Muscle layer of colon (tissue), 2 donors: ENCODE results near the gene PRRT2.
"Not testable (repeated sequence)": the region's sequence is repeated elsewhere in the genome, so short reads cannot be mapped to it uniquely, and the experiment has no call there.

ENCODE experiments used
- H3K27ac ChIP-seq: one replicate; pipeline ENCODE4 v1.7.0; 2013; ENCODE audit warnings: low read depth, mild to moderate bottlenecking, low read length, moderate library complexity
- H3K27me3 ChIP-seq, 2 donors: one replicate each; pipeline ENCODE4 v1.7.0; 2013; ENCODE audit warnings: low read length in 2 of 2, mild to moderate bottlenecking in 2 of 2; ENCODE audit not compliant: insufficient read depth in 2 of 2, control insufficient read depth in 1 of 2
- H3K36me3 ChIP-seq: one replicate; pipeline ENCODE4 v1.7.0; 2013; ENCODE audit warnings: mild to moderate bottlenecking, low read length; ENCODE audit not compliant: insufficient read depth
- H3K4me1 ChIP-seq: one replicate; pipeline ENCODE4 v1.7.0; 2013; ENCODE audit warnings: mild to moderate bottlenecking, low read length; ENCODE audit not compliant: insufficient read depth
- H3K4me3 ChIP-seq, 2 donors: one replicate each; pipeline ENCODE4 v1.7.0; 2013; ENCODE audit warnings: low read length in 2 of 2, low read depth in 1 of 2, mild to moderate bottlenecking in 1 of 2, moderate library complexity in 1 of 2
- H3K9ac ChIP-seq: one replicate; pipeline ENCODE4 v1.7.0; 2013; ENCODE audit warnings: low read length
- H3K9me3 ChIP-seq: one replicate; pipeline ENCODE4 v1.7.0; 2013; ENCODE audit warnings: mild to moderate bottlenecking, low read length
- donor health status: abdominal sarcoma.
- donor health status: Adenocarcinoma of cecum.

Gene PRRT2

DNA sequence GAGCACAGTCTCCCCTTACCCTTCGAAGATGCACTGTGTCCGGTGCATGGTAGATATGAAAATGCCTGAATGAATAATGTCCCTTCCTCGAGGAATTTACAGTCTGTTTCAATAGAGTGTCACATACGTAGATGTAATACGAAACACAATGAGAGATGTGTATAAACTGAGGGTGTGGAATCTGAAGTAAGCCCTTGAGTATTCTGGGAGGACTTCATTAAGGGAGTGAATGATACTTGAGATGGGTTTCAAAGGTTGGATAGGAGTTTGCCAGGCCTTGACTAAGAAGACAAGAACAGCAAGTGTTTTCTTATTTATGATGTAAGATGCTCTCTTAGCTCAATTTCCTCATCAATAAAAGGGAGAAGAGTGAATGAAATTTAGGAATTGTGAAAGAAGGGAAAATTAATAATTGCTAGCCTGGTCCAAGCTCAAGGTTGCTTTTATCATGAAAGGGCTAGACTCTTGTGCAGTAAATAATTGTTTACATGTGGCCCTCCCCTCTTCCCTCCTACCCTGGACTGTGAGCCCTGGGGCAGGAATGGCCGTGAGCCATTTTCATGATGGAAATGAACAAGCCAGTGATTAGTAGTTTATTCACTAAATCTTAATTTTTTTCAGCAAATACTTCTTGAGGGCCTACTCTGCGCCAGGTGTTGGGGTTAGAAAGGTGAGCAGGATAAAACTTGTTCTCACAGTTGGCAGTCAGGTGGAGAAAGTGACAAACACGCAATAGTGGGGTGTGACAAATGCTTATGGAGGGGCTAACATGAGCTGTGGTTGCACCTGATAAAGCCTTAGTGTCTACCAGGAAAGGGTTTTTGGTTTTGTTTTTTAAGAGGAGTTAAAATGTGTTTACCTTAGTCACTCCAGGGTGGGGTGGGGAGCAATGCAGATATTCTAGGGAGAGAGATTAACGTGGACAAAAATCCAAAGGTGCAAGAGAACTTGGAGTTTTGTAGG is 19.9 kb upstream of the PRRT2 start:
- Histone ChIP-seq H3K9ac (peak overlapping the region; percentile 50), H3K4me3 (peak overlapping the region in 1 of 2 donors; percentile 93), H3K27ac (no peak overlapping the region), H3K36me3 (peaks cover 6% of the 10 kb centered on the region), H3K27me3 (no peaks in the 10 kb centered on the region), H3K9me3 (no peaks in the 10 kb centered on the region), H3K4me1 (peaks cover 9% of the 10 kb centered on the region)

DNA sequence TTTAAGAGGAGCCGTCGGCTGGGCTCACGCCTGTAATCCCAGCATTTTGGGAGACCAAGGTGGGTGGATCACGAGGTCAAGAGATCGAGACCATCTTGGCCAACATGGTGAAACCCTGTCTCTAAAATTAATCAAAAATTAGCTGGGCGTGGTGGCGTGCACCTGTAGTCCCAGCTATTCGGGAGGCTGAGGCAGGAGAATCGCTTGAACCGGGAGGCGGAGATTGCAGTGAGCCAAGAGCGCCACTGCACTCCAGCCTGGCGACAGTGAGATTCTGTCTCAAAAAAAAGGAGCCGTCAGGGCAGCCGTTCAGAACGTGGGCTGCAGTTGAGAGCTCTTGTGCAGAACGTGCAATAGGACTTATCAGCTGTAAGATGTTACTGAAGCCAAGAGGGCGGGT is 18.8 kb upstream of the PRRT2 start:
- H3K4me3 ChIP-seq, H3K9me3 ChIP-seq, H3K27me3 ChIP-seq, H3K4me1 ChIP-seq, H3K27ac ChIP-seq, H3K9ac ChIP-seq: not testable (repeated sequence)
- peaks cover 15% of the 10 kb centered on the region for H3K36me3 ChIP-seq

DNA sequence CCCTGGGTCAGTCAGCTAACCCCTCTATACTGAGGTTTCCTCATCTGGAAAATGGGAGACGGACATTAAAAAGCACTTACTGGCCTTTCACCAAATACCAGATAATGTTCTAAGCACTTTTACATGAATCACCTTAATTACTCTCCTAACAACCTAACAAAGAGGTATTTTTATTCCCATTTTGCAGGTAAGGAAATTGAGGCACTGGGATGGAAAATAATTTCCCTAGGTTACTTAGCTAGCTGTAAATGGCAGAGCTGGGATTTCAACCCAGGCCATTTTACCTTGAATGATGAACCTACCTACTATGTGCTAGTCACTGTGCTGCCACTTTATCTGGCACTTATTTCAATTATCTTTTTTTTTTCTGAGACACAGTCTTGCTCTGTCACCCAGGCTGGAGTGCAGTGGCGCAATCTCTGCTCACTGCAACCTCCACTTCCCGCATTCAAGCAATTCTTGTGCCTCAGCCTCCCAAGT is 17.7 kb upstream of the PRRT2 start:
- no peak overlapping the region for H3K9ac ChIP-seq
- no peak overlapping the region for H3K4me3 ChIP-seq
- H3K36me3 ChIP-seq, result peaks cover 26% of the 10 kb centered on the region
- peaks cover 9% of the 10 kb centered on the region for H3K4me1 ChIP-seq
- no peaks in the 10 kb centered on the region for H3K27me3 ChIP-seq
- no peaks in the 10 kb centered on the region for H3K9me3 ChIP-seq
- H3K27ac ChIP-seq, result no peak overlapping the region

DNA sequence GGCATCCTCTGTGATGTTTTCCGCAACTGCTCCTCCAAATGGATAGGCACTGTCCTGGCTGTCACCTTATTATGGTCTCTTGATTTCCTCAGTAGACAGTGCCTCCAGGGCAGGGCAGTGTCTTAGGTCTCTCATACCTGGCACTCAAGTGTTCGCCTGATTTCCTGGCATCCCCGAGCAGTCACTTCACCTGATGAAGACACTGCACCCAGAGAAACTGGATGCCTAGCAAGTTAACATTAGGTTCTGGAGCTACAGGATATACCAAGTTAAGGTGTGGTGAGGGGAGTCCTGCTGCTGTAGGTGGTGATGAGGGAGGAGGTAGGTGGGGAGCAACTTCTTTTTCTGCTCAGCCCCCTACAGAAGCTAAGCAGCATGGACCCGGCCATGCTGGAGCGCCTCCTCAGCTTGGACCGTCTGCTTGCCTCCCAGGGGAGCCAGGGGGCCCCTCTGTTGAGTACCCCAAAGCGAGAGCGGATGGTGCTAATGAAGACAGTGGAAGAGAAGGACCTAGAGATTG is 9.5 kb upstream of the PRRT2 start:
- Histone ChIP-seq H3K4me3 (no peak overlapping the region), H3K27ac (no peak overlapping the region), H3K9me3 (no peaks in the 10 kb centered on the region), H3K27me3 (no peaks in the 10 kb centered on the region), H3K36me3 (peaks cover 24% of the 10 kb centered on the region), H3K4me1 (peaks cover 9% of the 10 kb centered on the region), H3K9ac (no peak overlapping the region)

DNA sequence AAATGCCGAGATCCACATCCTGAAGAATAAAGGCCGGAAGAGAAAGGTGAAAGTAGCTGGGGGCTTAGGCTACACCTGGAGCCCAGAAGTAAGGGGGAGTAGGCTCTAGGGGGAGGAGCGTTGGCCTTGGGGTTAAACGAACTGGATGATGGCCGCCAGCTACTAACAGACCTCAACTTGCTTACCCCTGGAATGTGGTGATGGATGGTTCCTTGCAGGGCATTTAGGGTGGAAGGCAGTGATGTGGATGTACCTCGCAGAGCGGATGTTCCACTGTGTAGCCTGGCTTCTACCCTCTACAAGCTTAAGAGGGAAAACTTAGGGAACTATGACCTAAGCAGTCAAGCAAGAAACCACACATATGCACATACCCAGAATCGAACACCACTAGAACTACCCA is 8.0 kb upstream of the PRRT2 start:
- Histone ChIP-seq H3K27ac (peak overlapping the region; percentile 93), H3K4me1 (peaks cover 20% of the 10 kb centered on the region), H3K9me3 (no peaks in the 10 kb centered on the region), H3K27me3 (no peaks in the 10 kb centered on the region), H3K9ac (peak overlapping the region; percentile 93), H3K36me3 (peaks cover 20% of the 10 kb centered on the region), H3K4me3 (peak overlapping the region in 1 of 2 donors; percentile 83)

DNA sequence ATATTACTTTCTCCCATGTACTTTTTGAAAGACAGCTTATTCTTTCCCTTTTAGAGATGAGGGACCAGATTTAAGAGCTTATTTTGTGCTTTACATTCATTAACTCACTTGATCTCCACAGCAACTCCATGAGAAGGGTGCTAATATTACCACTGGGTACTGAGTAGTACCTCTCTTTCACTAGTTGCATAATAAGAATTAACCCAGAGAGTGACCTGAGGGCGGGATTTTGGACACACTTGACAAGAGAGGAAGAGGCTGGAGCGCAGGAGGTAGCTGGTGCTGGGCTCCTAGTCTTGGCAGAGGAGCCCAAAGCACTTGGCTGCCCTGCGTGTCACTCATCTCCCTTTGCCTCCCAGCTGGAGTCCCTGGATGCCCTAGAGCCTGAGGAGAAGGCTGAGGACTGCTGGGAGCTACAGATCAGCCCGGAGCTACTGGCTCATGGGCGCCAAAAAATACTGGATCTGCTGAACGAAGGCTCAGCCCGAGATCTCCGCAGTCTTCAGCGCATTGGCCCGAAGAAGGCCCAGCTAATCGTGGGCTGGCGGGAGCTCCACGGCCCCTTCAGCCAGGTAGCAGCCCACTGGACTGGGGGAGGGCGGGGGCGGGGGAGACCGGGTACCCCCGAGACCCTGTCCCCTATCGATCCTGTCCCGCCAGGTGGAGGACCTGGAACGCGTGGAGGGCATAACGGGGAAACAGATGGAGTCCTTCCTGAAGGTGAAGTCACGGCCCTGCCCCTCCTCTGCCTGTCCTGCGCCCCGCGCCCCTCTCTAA is 7.3 kb upstream of the PRRT2 start:
- H3K9me3 ChIP-seq, result no peaks in the 10 kb centered on the region
- H3K9ac ChIP-seq, result peak overlapping the region; percentile 93
- peaks cover 26% of the 10 kb centered on the region for H3K4me1 ChIP-seq
- no peaks in the 10 kb centered on the region for H3K27me3 ChIP-seq
- H3K27ac ChIP-seq, result peak overlapping the region; percentile 93
- peak overlapping the region; percentile 55 to 83 for H3K4me3 ChIP-seq
- peaks cover 17% of the 10 kb centered on the region for H3K36me3 ChIP-seq

DNA sequence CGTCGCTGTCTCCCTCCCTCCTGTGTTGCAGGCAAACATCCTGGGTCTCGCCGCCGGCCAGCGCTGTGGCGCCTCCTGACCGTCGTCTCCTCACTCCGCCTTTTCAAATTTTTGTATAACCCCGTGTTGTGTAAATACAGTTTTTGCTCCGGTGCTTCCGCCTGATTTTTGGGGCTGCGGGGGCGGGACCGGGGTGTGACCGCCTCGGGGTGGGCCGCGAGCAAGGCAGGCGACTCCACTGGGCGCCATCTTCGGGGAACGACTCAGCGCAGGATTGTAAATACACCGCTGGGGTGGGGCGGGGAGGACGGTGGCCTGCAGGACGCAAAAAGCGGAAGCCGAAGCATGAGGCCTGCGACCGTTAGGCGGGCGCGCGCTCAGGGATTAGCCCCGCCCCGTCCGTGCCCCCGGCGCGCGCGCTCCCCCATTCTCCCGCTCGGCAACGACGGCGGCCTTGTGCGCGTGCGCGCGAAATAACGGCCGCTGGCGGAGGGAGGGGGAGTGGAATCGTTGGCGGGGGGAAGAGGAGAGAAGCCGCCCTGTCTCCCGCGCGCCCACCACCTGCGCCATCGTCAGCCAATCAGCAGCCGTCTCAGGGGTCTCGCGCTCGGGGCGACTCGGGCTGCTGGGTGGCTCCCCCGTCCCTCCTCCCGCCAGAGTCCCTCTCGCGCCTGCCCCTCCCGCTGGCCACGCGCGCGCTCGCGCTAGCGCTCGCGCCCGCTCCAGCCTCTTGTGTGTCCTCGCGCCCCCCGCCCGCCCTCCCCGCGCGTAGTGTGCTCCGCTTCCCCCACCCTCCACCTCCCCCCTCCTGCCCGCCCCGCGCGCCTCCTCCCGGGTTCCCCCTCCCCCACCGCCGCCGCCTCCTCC is 6.5 kb upstream of the PRRT2 start:
- no peaks in the 10 kb centered on the region for H3K9me3 ChIP-seq
- H3K4me3 ChIP-seq, result peak overlapping the region; percentile 55 to 83
- peak overlapping the region; percentile 93 for H3K9ac ChIP-seq
- H3K36me3 ChIP-seq, result peaks cover 17% of the 10 kb centered on the region
- H3K4me1 ChIP-seq, result peaks cover 34% of the 10 kb centered on the region
- H3K27ac ChIP-seq, result peak overlapping the region; percentile 93
- no peaks in the 10 kb centered on the region for H3K27me3 ChIP-seq

DNA sequence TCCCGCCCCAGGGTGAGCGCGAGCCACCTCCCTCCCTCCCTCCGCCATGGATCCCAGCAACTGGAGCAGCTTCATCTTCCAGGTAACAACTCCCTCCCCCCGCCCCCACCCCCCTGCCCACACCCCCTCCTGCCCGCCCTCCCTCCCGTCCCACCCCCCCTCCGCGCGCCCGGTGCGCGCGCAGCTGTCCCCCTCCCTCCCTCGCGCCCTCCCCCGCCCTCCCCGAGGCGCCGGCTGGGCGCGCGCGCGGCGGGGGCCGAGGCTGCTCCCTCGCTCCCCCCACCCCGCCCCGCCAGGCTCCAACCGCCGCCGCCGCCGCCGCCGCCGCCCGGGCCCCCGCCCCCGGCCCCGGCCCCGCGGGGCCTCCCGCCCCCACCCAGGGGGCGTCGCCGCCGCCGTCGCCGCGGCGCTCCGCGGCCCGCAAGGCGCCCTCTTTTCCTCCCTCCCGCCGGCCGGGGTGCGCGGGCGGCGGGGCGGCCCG is 5.9 kb upstream of the PRRT2 start, which contains the start of gene MAZ:
Gene MAZ (plus strand): TSS at position 431 of the 481 bp plus-strand sequence. CDS start 173 bp downstream, outside the sequence.
- peaks cover 41% of the 10 kb centered on the region for H3K4me1 ChIP-seq
- H3K9me3 ChIP-seq, result no peaks in the 10 kb centered on the region
- H3K27ac ChIP-seq, result peak within 1 kb of the TSS; percentile 94
- peak within 1 kb of the TSS; percentile 55 to 83 for H3K4me3 ChIP-seq
- no peak within 1 kb of the TSS for H3K9ac ChIP-seq
- H3K36me3 ChIP-seq, result peaks cover 17% of the 10 kb centered on the region
- H3K27me3 ChIP-seq, result no peaks in the 10 kb centered on the region

DNA sequence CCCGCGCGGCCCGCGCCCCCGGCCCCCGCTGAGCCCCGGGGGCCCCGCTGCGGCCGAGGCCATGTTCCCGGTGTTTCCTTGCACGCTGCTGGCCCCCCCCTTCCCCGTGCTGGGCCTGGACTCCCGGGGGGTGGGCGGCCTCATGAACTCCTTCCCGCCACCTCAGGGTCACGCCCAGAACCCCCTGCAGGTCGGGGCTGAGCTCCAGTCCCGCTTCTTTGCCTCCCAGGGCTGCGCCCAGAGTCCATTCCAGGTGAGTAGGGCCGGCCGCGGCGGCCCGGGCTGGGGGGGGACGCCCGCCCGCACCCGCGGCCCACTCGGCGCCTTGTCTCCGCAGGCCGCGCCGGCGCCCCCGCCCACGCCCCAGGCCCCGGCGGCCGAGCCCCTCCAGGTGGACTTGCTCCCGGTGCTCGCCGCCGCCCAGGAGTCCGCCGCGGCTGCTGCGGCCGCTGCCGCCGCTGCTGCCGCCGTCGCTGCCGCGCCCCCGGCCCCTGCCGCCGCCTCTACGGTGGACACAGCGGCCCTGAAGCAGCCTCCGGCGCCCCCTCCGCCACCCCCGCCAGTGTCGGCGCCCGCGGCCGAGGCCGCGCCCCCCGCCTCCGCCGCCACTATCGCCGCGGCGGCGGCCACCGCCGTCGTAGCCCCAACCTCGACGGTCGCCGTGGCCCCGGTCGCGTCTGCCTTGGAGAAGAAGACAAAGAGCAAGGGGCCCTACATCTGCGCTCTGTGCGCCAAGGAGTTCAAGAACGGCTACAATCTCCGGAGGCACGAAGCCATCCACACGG is 5.2 kb upstream of the PRRT2 start:
- Histone ChIP-seq H3K9ac (no peak overlapping the region), H3K4me1 (peaks cover 41% of the 10 kb centered on the region), H3K4me3 (peak overlapping the region; percentile 54 to 61), H3K9me3 (no peaks in the 10 kb centered on the region), H3K27ac (peak overlapping the region; percentile 94), H3K36me3 (peaks cover 17% of the 10 kb centered on the region), H3K27me3 (no peaks in the 10 kb centered on the region)
